HG02623 (cell line): ENCODE data around the gene FKBP15.
A peak's percentile ranks its signal among the peaks of the same experiment; 100 is the strongest.
"Not testable (repeated sequence)": the region's sequence is repeated elsewhere in the genome, so short reads cannot be mapped to it uniquely, and the experiment has no call there.

Experiments
- ATAC-seq: cut with Tn5 transposase; IDR thresholded peaks from one replicate; pipeline ENCODE4 v1.9.1; 2021; ENCODE audit warnings: moderate library complexity; ENCODE audit not compliant: unreplicated experiment

The FKBP15 gene, protein sequence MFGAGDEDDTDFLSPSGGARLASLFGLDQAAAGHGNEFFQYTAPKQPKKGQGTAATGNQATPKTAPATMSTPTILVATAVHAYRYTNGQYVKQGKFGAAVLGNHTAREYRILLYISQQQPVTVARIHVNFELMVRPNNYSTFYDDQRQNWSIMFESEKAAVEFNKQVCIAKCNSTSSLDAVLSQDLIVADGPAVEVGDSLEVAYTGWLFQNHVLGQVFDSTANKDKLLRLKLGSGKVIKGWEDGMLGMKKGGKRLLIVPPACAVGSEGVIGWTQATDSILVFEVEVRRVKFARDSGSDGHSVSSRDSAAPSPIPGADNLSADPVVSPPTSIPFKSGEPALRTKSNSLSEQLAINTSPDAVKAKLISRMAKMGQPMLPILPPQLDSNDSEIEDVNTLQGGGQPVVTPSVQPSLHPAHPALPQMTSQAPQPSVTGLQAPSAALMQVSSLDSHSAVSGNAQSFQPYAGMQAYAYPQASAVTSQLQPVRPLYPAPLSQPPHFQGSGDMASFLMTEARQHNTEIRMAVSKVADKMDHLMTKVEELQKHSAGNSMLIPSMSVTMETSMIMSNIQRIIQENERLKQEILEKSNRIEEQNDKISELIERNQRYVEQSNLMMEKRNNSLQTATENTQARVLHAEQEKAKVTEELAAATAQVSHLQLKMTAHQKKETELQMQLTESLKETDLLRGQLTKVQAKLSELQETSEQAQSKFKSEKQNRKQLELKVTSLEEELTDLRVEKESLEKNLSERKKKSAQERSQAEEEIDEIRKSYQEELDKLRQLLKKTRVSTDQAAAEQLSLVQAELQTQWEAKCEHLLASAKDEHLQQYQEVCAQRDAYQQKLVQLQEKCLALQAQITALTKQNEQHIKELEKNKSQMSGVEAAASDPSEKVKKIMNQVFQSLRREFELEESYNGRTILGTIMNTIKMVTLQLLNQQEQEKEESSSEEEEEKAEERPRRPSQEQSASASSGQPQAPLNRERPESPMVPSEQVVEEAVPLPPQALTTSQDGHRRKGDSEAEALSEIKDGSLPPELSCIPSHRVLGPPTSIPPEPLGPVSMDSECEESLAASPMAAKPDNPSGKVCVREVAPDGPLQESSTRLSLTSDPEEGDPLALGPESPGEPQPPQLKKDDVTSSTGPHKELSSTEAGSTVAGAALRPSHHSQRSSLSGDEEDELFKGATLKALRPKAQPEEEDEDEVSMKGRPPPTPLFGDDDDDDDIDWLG

GRCh38 chr9:113221003-113221799 lies at the start of gene FKBP15, which contains the start of gene SLC31A1:
TSS of gene FKBP15 (minus strand) at chr9:113221277. CDS start at chr9:113221243, 34 bp downstream.
TSS of gene SLC31A1 (plus strand) at chr9:113221544. CDS start at chr9:113256149, 34,605 bp downstream.
- ATAC-seq, result peak; percentile 75

DNA sequence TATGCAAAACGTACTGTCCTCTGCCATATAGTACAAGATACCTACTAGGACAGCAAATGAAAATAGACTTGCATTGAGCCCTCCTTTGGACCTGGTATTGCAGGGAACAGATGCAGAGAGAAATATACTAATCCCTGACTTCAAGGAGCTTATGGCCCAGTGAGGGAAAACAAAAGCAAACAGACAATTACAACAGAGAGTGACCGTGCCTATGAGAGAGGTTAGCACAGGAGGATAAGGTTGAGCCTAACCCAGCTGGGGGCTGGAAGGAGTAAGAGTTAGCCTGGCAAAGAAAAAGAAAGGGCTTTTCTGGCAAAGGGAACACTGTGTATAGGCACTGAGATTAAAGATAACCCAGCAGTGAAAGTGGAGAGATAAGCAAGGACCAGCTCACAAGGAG lies 48.8 kb upstream of the FKBP15 start:
- ATAC-seq, result no peak

DNA sequence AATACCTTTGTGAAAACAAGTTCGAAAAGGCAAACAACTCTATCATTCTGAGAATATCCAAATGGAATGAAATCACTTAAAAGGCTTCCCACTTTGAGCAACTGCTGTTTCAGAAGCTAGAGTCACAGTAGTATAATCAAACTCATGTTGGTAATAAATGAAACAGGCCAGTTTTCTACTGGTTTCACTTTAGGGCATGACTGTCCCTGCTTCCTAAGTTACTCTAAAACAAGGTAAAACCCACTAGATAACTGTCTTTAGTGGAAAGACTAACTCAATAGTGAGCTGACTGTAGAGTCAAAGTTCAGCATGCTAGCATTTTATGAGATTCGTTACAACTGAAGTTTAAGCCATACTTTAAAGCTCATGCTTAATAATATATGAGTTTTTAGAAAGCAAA lies 48.3 kb upstream of the FKBP15 start:
- ATAC-seq, result no peak

- no peak for ATAC-seq
Measured at GRCh38 chr9:113267911-113268566, 47.0 kb upstream of the FKBP15 start.

GRCh38 chr9:113266174-113266573 lies 45.1 kb upstream of the FKBP15 start:
- no peak for ATAC-seq

DNA sequence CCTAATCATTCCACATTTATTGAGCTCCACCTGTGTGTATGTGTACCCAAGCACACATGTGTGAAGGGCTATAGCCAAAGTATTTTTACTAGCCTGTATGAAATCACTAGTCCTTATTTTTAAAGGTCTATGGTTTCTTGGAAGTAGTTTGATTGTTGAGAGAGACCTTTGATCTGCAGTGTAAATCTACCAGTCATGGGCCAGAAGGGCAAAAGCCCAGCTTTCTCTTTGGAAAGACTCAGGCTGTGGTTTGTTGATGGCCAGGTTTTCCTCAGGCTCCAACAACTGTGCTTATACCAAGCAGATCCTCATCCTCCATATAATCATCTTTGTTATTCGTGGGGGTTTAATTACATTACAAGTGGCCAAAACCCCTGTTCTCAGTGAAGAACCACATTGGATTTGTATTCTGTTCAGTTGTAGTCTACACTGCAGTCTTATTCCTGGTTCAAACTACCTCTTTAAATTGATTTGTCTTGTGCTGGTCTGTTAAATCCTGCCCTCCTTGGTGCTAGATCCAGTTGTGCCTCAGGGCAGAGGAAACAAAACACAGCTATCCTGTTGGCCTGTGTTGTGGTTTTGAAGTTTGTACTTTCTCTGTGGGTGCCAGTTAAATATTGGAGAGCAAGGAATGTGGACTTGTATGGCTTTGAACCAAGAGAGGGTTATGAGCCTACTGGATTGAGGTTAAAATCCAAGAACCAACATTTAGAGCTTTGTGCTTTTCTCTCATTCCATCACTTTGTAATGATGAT lies 41.0 kb upstream of the FKBP15 start:
- ATAC-seq, result no peak

DNA sequence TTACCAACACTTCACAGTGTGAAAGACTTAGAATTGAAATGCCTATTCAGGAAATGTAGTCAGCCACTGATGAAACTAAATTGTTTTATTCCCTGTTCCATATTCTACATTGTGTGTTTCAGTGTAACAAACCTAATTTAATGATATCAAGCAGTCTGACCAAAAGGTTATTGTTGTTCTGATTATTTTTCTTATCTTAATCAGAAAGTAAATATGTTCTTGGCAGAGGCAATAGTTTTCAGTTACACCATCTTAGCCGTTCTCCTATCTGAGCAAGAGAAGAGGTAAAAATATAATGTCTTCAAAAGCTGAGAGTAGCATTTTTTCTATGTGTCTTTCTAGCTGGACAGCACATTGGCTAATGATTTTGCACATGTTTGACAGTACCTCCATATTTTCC lies 37.2 kb upstream of the FKBP15 start:
- no peak for ATAC-seq

GRCh38 chr9:113257863-113258262 lies 36.8 kb upstream of the FKBP15 start:
- ATAC-seq, result no peak

DNA sequence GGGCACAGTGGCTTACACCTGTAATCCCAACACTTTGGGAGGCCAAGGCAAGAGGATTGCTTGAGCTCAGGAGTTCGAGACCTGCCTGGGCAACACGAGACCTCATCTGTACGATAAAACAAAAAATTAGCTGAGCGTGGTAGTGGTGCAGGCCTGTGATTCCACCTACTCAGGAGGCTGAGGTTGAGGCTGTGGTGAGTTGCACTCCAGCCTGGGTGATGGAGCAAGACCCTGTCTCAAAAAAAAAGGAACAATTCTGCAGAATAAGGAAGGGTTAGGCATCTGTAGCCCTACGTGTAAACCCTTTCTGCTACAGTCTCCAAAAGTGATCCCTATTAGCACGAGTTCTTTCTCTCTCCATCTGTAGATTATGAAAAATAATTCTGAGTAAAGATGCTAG lies 34.4 kb upstream of the FKBP15 start:
- ATAC-seq, result no peak

- no peak for ATAC-seq
Measured at GRCh38 chr9:113254991-113255390, 33.9 kb upstream of the FKBP15 start.

GRCh38 chr9:113250807-113251206 lies 29.7 kb upstream of the FKBP15 start:
- ATAC-seq, result no peak

GRCh38 chr9:113249661-113250060 lies 28.6 kb upstream of the FKBP15 start:
- not testable (repeated sequence) for ATAC-seq

DNA sequence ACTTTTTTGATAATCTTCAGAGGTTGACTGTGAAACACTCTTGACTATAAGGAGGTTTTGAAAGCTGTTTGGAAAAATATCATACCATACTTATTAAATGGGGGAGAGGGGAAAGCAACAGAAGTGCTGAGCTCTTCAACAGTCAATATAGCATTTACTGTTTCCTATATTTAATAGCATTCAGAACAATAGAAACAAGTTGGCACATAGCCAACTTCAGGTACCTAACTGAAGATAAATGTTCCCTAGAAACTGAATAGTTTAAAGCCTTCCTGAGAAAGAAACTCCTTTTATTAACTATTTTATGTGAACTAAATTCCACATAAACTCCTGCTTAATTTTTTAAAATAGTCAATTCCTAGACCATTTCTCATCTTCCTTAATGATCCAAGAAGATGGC lies 26.6 kb upstream of the FKBP15 start:
- ATAC-seq, result no peak

- no peak for ATAC-seq
Measured at GRCh38 chr9:113246928-113247327, 25.9 kb upstream of the FKBP15 start.

DNA sequence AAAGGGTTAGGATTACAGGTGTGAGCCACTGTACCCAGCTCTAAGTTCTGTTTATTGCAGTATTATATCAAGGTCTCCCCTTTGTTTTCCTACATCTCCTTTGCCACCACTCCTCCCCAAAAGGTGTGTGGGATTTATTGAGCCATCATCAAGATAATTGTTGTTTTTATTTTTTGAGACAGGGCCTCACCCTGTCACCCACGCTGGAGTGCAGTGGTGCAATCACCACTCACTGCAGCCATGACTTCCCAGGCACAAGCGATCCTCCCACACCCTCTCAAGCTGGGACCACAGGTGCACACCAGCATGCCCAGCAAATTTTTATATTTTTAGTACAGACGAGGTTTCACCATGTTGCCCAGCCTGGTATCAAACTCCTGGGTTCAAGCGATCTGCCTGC lies 24.8 kb upstream of the FKBP15 start:
- no peak for ATAC-seq

GRCh38 chr9:113244556-113244955 lies 23.5 kb upstream of the FKBP15 start:
- no peak for ATAC-seq

DNA sequence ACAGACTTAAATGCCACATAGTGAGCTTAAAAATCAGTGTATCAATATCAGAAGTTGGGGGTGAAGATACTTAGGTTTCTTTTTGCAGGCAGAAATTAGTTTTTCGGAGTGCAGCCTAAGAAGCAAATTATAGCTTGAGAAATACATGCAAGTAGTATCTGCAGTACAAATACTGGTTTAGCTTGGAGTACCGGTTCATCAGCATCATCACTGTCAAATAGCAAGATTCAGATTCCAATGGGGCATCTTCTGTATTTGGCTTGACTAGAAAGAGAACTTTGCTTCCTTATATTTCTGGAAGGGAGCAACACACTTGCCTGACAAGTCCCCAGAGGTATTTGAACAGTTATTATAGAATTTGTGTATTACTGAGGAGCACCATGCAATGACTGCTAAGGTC lies 20.1 kb upstream of the FKBP15 start:
- ATAC-seq, result no peak

DNA sequence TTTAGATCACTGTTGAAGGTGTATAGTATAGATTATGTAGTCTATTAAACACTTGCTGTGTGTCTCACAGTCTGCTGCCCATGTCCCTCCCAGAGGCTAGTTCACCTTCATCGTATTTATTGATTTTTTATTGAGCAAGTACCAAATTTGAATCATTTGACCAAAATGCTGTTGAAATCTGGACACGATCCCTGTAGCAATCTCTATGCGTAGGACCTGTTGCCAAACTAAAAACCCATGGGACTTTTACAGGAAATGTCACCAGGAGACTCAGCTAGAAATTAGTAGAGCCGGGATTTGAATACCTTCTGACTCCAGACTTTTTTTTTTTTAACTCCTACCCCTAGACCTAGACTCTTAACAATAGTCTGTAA lies 17.8 kb upstream of the FKBP15 start:
- no peak for ATAC-seq

GRCh38 chr9:113238202-113238858 lies 17.3 kb upstream of the FKBP15 start:
- no peak for ATAC-seq
